ENCODE results near the gene WASHC4.
"Not testable (repeated sequence)": the region's sequence is repeated elsewhere in the genome, so short reads cannot be mapped to it uniquely, and the experiment has no call there.

Gene WASHC4

GRCh38 chr12:105167346-105167745 lies 59.8 kb downstream of the WASHC4 start:
- no peak for DNase-seq

GRCh38 chr12:105168006-105168405 lies 60.5 kb downstream of the WASHC4 start:
- no peak for DNase-seq

- DNase-seq, result no peak
Observed at GRCh38 chr12:105170139-105170538, 62.6 kb downstream of the WASHC4 start.

GRCh38 chr12:105171691-105172436 lies 64.3 kb downstream of the WASHC4 start:
- no peak for DNase-seq

GRCh38 chr12:105175397-105175990 lies 68.0 kb downstream of the WASHC4 start:
- no peak for DNase-seq

GRCh38 chr12:105177208-105177607 lies 69.7 kb downstream of the WASHC4 start:
- DNase-seq, result no peak

- DNase-seq, result not testable (repeated sequence)
Observed at GRCh38 chr12:105179114-105179513, 71.6 kb downstream of the WASHC4 start.

GRCh38 chr12:105183406-105183805 lies 75.9 kb downstream of the WASHC4 start:
- DNase-seq, result not testable (repeated sequence)

GRCh38 chr12:105183976-105184375 lies 76.4 kb downstream of the WASHC4 start:
- DNase-seq, result not testable (repeated sequence)

GRCh38 chr12:105189293-105189692 lies 81.8 kb downstream of the WASHC4 start:
- DNase-seq, result no peak

- DNase-seq, result no peak
Observed at GRCh38 chr12:105190530-105190929, 83.0 kb downstream of the WASHC4 start.

GRCh38 chr12:105192624-105193225 lies 85.2 kb downstream of the WASHC4 start:
- DNase-seq, result no peak

GRCh38 chr12:105194947-105195346 lies 87.4 kb downstream of the WASHC4 start:
- DNase-seq, result no peak

GRCh38 chr12:105196090-105196489 lies 88.6 kb downstream of the WASHC4 start:
- DNase-seq, result no peak

GRCh38 chr12:105198961-105199360 lies 91.4 kb downstream of the WASHC4 start:
- DNase-seq, result no peak

- no peak for DNase-seq
Observed at GRCh38 chr12:105200385-105200784, 92.9 kb downstream of the WASHC4 start.

GRCh38 chr12:105201299-105201698 lies 93.8 kb downstream of the WASHC4 start:
- no peak for DNase-seq

- no peak for DNase-seq
Observed at GRCh38 chr12:105202202-105202601, 94.7 kb downstream of the WASHC4 start.

- DNase-seq, result no peak
Observed at GRCh38 chr12:105204127-105204526, 96.6 kb downstream of the WASHC4 start.

GRCh38 chr12:105204916-105205315 lies 97.4 kb downstream of the WASHC4 start:
- DNase-seq, result no peak

GRCh38 chr12:105205322-105206048 lies 98.0 kb downstream of the WASHC4 start:
- no peak for DNase-seq

- DNase-seq, result no peak
Observed at GRCh38 chr12:105206686-105207374, 99.3 kb downstream of the WASHC4 start.

GRCh38 chr12:105209091-105209490 lies 101.6 kb downstream of the WASHC4 start:
- DNase-seq, result no peak

Data from T-helper 9 cell (primary cell).